Neural cell (in vitro differentiated cells): ENCODE results near the gene STX7. TPM values are rescaled to one million over a fixed set of nuclear protein-coding genes. Genes with fewer than 3 reads are reported as not detected.

Experiments
- H2AFZ ChIP-seq: fragments of 200-600, 300-800 bp; sonication (generic), shearing (Covaris generic); 2 replicates; pipeline ENCODE4 v1.6.0; 2014; ENCODE audit warnings: low read depth, mild to moderate bottlenecking, antibody characterized with exemption, low read length, moderate library complexity
- H3F3A ChIP-seq: fragments of 200-600 bp; shearing (Covaris generic); 2 replicates; pipeline ENCODE4 v1.6.1; 2016; ENCODE audit warnings: mild to moderate bottlenecking, moderate library complexity, mixed read lengths, antibody characterized with exemption, low read length; ENCODE audit not compliant: insufficient read depth, poor library complexity, severe bottlenecking
- H3K27ac ChIP-seq: fragments of 200-600, 300-800 bp; sonication (generic), shearing (Covaris generic); 2 replicates; pipeline ENCODE4 v1.5.1; 2014; ENCODE audit warnings: mild to moderate bottlenecking, low read length, moderate library complexity
- H3K27me3 ChIP-seq: fragments of 300-800, 200-600 bp; sonication (generic), shearing (Covaris generic); 2 replicates; pipeline ENCODE4 v1.6.0; 2014; ENCODE audit warnings: mild to moderate bottlenecking, low read depth, low read length, moderate library complexity; ENCODE audit not compliant: insufficient read depth
- H3K36me3 ChIP-seq: fragments of 300-800, 200-600 bp; sonication (generic), shearing (Covaris generic); 2 replicates; pipeline ENCODE4 v1.5.1; 2014; ENCODE audit warnings: mild to moderate bottlenecking, antibody characterized with exemption, low read length, moderate library complexity; ENCODE audit not compliant: insufficient read depth
- H3K4me2 ChIP-seq: fragments of 300-800, 200-600 bp; sonication (generic), shearing (Covaris generic); 2 replicates; pipeline ENCODE4 v1.6.0; 2014; ENCODE audit warnings: mild to moderate bottlenecking, low read length
- H3K4me3 ChIP-seq: fragments of 300-800, 200-600 bp; sonication (generic), shearing (Covaris generic); 2 replicates; pipeline ENCODE4 v1.5.1; 2014; ENCODE audit warnings: mild to moderate bottlenecking, low read length, moderate library complexity
- H3K79me2 ChIP-seq: fragments of 200-600 bp; shearing (Covaris generic); replicated peaks from 2 replicates; pipeline ENCODE4 v1.6.0; 2014; ENCODE audit warnings: mild to moderate bottlenecking, low read length, moderate library complexity; ENCODE audit not compliant: insufficient read depth
- H3K9ac ChIP-seq: fragments of 300-800, 200-600 bp; sonication (generic), shearing (Covaris generic); 2 replicates; pipeline ENCODE4 v1.6.1; 2016; ENCODE audit warnings: mild to moderate bottlenecking, low read length, mixed read lengths
- H3K9me2 ChIP-seq: fragments of 200-600 bp; shearing (Covaris generic); 2 replicates; pipeline ENCODE4 v1.6.1; 2016; ENCODE audit warnings: mild to moderate bottlenecking, low read length, mixed read lengths; ENCODE audit not compliant: insufficient read depth
- H3K9me3 ChIP-seq: fragments of 200-600, 300-800 bp; sonication (generic), shearing (Covaris generic); 2 replicates; pipeline ENCODE4 v1.6.1; 2016; ENCODE audit warnings: mild to moderate bottlenecking, mixed run types, low read length, moderate library complexity, mixed read lengths
- H4K20me1 ChIP-seq: fragments of 200-600 bp; shearing (Covaris generic); 2 replicates; pipeline ENCODE4 v1.6.1; 2016; ENCODE audit warnings: mild to moderate bottlenecking, mixed run types; ENCODE audit not compliant: insufficient read depth
- EP300 ChIP-seq: fragments of 450-650 bp; conservative IDR thresholded peaks from 2 replicates; pipeline ENCODE4 v1.6.1; 2014; ENCODE audit warnings: antibody characterized with exemption, mild to moderate bottlenecking, moderate library complexity; ENCODE audit not compliant: poor library complexity, severe bottlenecking
- EZH2 ChIP-seq: fragments of 200-600, 300-800 bp; shearing (Covaris generic), sonication (generic); IDR thresholded peaks from 2 replicates; pipeline ENCODE4 v1.6.1; 2014; ENCODE audit warnings: antibody characterized with exemption, low read length, borderline replicate concordance, mild to moderate bottlenecking; ENCODE audit not compliant: insufficient read depth, poor library complexity, severe bottlenecking
- MXI1 ChIP-seq: fragments of 450-650 bp; conservative IDR thresholded peaks from 2 replicates; pipeline ENCODE4 v1.6.1; 2014; ENCODE audit warnings: antibody characterized with exemption, mild to moderate bottlenecking; ENCODE audit not compliant: poor library complexity, severe bottlenecking
- POLR2AphosphoS5 ChIP-seq: IDR thresholded peaks from 2 replicates; pipeline ENCODE4 v1.6.1; 2012
- RAD21 ChIP-seq: fragments of 450-650 bp; conservative IDR thresholded peaks from 2 replicates; pipeline ENCODE4 v1.6.1; 2014; ENCODE audit warnings: antibody characterized with exemption, mild to moderate bottlenecking, moderate library complexity
- SMC3 ChIP-seq: fragments of 450-650 bp; conservative IDR thresholded peaks from 2 replicates; pipeline ENCODE4 v1.6.1; 2014; ENCODE audit warnings: antibody characterized with exemption, mild to moderate bottlenecking, moderate library complexity; ENCODE audit not compliant: poor library complexity
- TAF1 ChIP-seq: IDR thresholded peaks from 2 replicates; pipeline ENCODE4 v1.6.1; 2012; ENCODE audit warnings: low read depth
- polyA plus RNA-seq: library from polyadenylated mRNA; depleted of rRNA; stranded (reverse); fragments of >200 nt; gene quantifications from 2 replicates; pipeline ENCODE4 v1.2.3, GENCODE V29; 2014
- TF ChIP-seq, protein P1 (sequence below): IDR thresholded peaks from 2 replicates; pipeline ENCODE4 v1.6.1; 2012; ENCODE audit warnings: borderline replicate concordance
- TF ChIP-seq, protein P2 (sequence below): fragments of 450-650 bp; IDR thresholded peaks from 2 replicates; pipeline ENCODE4 v1.5.1; 2014; ENCODE audit warnings: antibody characterized with exemption, mild to moderate bottlenecking, moderate library complexity; ENCODE audit not compliant: poor library complexity, severe bottlenecking

STX7 gene
- polyA plus RNA-seq, 1 donor from 2014 or later, result 79.5 TPM

DNA sequence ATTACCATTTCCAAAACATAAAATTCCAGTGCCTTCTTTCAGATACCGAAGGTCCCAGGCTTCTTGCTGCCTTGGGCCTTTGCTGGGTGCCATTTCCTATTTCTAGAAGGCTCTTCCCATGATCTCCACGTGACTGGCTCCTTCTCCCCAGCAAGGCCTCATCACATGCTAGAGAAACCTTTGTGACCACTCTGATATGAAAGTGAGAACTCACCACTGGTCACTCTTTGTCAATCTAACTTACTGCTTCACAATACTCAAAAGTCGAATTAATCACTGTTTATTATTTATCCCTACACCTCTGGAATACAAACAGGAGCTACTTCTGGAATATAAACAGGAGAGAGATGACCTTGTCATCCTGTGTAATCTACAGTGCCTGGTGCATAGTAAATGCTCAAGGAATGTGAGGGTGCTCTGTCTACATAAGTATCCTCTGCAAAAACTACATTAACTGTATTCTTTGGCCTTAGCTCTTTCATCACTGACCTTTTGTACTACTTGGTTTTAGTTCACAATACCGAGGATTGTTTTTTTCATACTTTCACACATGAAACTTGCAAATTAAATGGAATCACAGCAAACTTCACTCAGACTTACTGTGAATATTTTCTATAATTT lies 1.6 kb downstream of the STX7 start:
- H4K20me1 ChIP-seq, result no peaks in the 10 kb centered on the region
- no peak overlapping the region for H2AFZ ChIP-seq
- H3K9me2 ChIP-seq, result no peaks in the 10 kb centered on the region
- no peak overlapping the region for H3K9ac ChIP-seq
- no peaks in the 10 kb centered on the region for H3F3A ChIP-seq
- peak overlapping the region; percentile 85 for H3K4me3 ChIP-seq
- no peaks in the 10 kb centered on the region for H3K27me3 ChIP-seq
- H3K36me3 ChIP-seq, result no peaks in the 10 kb centered on the region
- TF ChIP-seq MXI1, result no peak
- no peak for TF ChIP-seq EZH2
- TF ChIP-seq, protein P1, sequence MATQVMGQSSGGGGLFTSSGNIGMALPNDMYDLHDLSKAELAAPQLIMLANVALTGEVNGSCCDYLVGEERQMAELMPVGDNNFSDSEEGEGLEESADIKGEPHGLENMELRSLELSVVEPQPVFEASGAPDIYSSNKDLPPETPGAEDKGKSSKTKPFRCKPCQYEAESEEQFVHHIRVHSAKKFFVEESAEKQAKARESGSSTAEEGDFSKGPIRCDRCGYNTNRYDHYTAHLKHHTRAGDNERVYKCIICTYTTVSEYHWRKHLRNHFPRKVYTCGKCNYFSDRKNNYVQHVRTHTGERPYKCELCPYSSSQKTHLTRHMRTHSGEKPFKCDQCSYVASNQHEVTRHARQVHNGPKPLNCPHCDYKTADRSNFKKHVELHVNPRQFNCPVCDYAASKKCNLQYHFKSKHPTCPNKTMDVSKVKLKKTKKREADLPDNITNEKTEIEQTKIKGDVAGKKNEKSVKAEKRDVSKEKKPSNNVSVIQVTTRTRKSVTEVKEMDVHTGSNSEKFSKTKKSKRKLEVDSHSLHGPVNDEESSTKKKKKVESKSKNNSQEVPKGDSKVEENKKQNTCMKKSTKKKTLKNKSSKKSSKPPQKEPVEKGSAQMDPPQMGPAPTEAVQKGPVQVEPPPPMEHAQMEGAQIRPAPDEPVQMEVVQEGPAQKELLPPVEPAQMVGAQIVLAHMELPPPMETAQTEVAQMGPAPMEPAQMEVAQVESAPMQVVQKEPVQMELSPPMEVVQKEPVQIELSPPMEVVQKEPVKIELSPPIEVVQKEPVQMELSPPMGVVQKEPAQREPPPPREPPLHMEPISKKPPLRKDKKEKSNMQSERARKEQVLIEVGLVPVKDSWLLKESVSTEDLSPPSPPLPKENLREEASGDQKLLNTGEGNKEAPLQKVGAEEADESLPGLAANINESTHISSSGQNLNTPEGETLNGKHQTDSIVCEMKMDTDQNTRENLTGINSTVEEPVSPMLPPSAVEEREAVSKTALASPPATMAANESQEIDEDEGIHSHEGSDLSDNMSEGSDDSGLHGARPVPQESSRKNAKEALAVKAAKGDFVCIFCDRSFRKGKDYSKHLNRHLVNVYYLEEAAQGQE, result no peak
- TF ChIP-seq, protein P2, sequence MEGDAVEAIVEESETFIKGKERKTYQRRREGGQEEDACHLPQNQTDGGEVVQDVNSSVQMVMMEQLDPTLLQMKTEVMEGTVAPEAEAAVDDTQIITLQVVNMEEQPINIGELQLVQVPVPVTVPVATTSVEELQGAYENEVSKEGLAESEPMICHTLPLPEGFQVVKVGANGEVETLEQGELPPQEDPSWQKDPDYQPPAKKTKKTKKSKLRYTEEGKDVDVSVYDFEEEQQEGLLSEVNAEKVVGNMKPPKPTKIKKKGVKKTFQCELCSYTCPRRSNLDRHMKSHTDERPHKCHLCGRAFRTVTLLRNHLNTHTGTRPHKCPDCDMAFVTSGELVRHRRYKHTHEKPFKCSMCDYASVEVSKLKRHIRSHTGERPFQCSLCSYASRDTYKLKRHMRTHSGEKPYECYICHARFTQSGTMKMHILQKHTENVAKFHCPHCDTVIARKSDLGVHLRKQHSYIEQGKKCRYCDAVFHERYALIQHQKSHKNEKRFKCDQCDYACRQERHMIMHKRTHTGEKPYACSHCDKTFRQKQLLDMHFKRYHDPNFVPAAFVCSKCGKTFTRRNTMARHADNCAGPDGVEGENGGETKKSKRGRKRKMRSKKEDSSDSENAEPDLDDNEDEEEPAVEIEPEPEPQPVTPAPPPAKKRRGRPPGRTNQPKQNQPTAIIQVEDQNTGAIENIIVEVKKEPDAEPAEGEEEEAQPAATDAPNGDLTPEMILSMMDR, result no peak
- TF ChIP-seq RAD21, result no peak
- no peak for TF ChIP-seq EP300
- no peak for TF ChIP-seq POLR2AphosphoS5
- no peak for TF ChIP-seq SMC3
- no peak for TF ChIP-seq TAF1
- no peaks in the 10 kb centered on the region for H3K9me3 ChIP-seq
- peak overlapping the region; percentile 76 for H3K4me2 ChIP-seq
- no peak overlapping the region for H3K27ac ChIP-seq
- H3K79me2 ChIP-seq, result peaks cover 56% of the 10 kb centered on the region

DNA sequence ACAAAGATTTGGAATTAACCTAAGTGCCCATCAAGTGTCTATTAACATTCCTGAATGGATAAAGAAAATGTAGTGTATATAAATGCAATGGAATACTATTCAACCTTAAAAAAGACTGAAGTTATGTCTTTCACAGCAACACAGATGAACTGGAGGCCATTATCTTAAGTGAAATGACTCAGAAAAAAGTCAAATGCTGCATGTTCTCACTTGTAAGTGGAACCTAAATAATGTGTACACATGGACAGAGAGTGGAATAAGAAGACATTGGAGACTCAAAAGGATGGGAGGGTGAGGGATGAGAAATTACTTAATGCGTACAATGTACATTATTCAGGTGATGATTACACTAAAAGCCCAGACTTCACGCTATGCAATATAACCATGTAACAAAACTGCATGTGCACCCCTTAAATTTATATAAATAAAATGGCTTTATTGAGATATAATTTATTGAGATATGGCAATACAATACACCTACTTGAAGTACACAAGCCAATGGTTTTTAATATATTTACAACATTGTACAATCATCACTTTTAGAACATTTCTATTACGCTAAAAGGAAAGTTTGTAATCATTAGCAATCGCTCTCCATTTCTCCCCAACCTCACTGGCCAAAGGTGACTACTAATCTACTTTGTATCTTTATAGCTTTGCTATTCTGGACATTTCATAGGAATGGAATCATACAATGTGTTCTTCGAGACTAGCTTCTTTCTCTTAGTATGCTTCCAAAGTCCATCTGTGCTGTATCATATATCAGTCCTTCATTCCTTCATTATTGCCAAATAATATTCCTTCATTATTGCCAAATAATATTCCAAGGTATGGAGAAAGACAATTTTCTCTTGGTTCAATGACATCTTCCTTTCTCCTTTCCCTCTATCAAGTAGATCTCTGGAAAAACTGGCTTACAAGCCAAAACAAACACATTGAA lies 5.8 kb downstream of the STX7 start:
- Histone ChIP-seq H3K9me2 (no peaks in the 10 kb centered on the region), H3F3A (no peaks in the 10 kb centered on the region), H3K9ac (no peak overlapping the region), H3K27ac (no peak overlapping the region), H3K36me3 (no peaks in the 10 kb centered on the region), H2AFZ (no peak overlapping the region), H3K4me2 (no peak overlapping the region), H3K9me3 (no peaks in the 10 kb centered on the region), H3K27me3 (no peaks in the 10 kb centered on the region), H3K4me3 (no peak overlapping the region), H4K20me1 (no peaks in the 10 kb centered on the region), H3K79me2 (peaks cover 66% of the 10 kb centered on the region)
- TF ChIP-seq EZH2, result no peak
- TF ChIP-seq, protein P2, result no peak
- TF ChIP-seq MXI1, result no peak
- TF ChIP-seq, protein P1, result no peak
